Mesendoderm (in vitro differentiated cells): ENCODE results near the gene RFX2.

Source experiments
- DNase-seq: peaks from one replicate; pipeline ENCODE4 v3.0.0; 2013
- H2AK5ac ChIP-seq: 2 replicates; pipeline ENCODE4 v1.6.1; 2013; ENCODE audit warnings: low read length, inconsistent platforms
- H2BK120ac ChIP-seq: 2 replicates; pipeline ENCODE4 v1.6.1; 2013; ENCODE audit warnings: low read depth, mild to moderate bottlenecking, low read length, moderate library complexity, mixed read lengths
- H2BK15ac ChIP-seq: replicated peaks from 2 replicates; pipeline ENCODE4 v1.6.1; 2013; ENCODE audit warnings: low read depth, mild to moderate bottlenecking, moderate library complexity
- H2BK5ac ChIP-seq: 2 replicates; pipeline ENCODE4 v1.6.1; 2013; ENCODE audit warnings: low read length, inconsistent platforms
- H3K18ac ChIP-seq: 2 replicates; pipeline ENCODE4 v1.6.1; 2013; ENCODE audit warnings: mild to moderate bottlenecking, low read length, mixed read lengths
- H3K23ac ChIP-seq: one replicate; pipeline ENCODE4 v1.6.1; 2013; ENCODE audit warnings: low read length
- H3K27ac ChIP-seq: 2 replicates; pipeline ENCODE4 v1.5.1; 2013; ENCODE audit warnings: low read depth, mild to moderate bottlenecking, inconsistent platforms, low read length, moderate library complexity
- H3K27me3 ChIP-seq: 2 replicates; pipeline ENCODE4 v1.6.1; 2013; ENCODE audit warnings: low read length, control low read depth, mild to moderate bottlenecking, inconsistent platforms; ENCODE audit not compliant: insufficient read depth, poor library complexity
- H3K36me3 ChIP-seq: 2 replicates; pipeline ENCODE4 v1.6.1; 2013; ENCODE audit warnings: low read length, inconsistent platforms; ENCODE audit not compliant: control insufficient read depth, insufficient read depth
- H3K4ac ChIP-seq: one replicate; pipeline ENCODE4 v1.6.1; 2013; ENCODE audit warnings: low read depth, mild to moderate bottlenecking, low read length, moderate library complexity
- H3K4me1 ChIP-seq: 2 replicates; pipeline ENCODE4 v1.6.1; 2013; ENCODE audit warnings: low read depth, low read length, inconsistent platforms; ENCODE audit not compliant: control insufficient read depth
- H3K4me2 ChIP-seq: 2 replicates; pipeline ENCODE4 v1.6.1; 2013; ENCODE audit warnings: low read length
- H3K4me3 ChIP-seq: 2 replicates; pipeline ENCODE4 v1.5.1; 2013; ENCODE audit warnings: mild to moderate bottlenecking, low read length
- H3K56ac ChIP-seq: one replicate; pipeline ENCODE4 v1.6.1; 2013; ENCODE audit warnings: low read length
- H3K79me1 ChIP-seq: 2 replicates; pipeline ENCODE4 v1.6.1; 2013; ENCODE audit warnings: low read length, inconsistent platforms
- H3K79me2 ChIP-seq: 2 replicates; pipeline ENCODE4 v1.6.1; 2013; ENCODE audit warnings: mild to moderate bottlenecking, low read length; ENCODE audit not compliant: control insufficient read depth, insufficient read depth
- H3K9ac ChIP-seq: 2 replicates; pipeline ENCODE4 v1.6.1; 2013; ENCODE audit warnings: low read length, inconsistent platforms
- H4K5ac ChIP-seq: one replicate; pipeline ENCODE4 v1.6.1; 2013; ENCODE audit warnings: low read length
- H4K8ac ChIP-seq: one replicate; pipeline ENCODE4 v1.6.1; 2013; ENCODE audit warnings: low read depth, mild to moderate bottlenecking, control low read depth, low read length, moderate library complexity
- WGBS: extraction: QIAGEN DNeasy Blood & Tissue Kit; methylation state at CpG from one replicate; pipeline ENCODE4 v1.1.7; 2013; ENCODE audit warnings: low lambda C conversion rate, missing lambda C conversion rate; ENCODE audit not compliant: insufficient coverage; ENCODE audit errors: extremely low coverage; 5-methylcytosine and 5-hydroxymethylcytosine counted together

RFX2 gene

DNA sequence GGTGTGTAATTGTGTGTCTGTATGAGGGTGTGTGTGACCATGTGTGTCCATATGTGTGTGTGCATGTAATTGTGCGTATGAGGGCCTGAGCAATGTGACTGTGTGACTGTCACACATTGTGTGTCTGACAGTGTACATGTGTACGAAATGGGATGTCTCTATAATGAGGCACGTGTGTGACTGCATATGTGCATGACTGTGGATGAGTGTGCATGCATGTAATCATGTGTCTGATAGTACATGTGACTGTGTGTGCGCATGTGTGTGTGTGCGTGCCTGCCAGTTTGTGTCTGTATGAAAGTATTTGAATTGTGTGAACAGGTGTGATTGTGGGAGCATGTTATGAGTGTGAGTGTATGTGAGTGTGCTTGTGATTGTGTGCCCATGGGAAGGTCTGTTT is 22.9 kb upstream of the RFX2 start:
- H3K4me3 ChIP-seq = no peak overlapping the region
- H3K27me3 ChIP-seq = no peaks in the 10 kb centered on the region
- no peak overlapping the region for H3K23ac ChIP-seq
- no peak for DNase-seq
- no peak overlapping the region for H3K9ac ChIP-seq
- H3K4me2 ChIP-seq = no peak overlapping the region
- H3K4me1 ChIP-seq = no peaks in the 10 kb centered on the region
- no peak overlapping the region for H3K56ac ChIP-seq
- no peak overlapping the region for H2BK120ac ChIP-seq
- H3K79me1 ChIP-seq = no peaks in the 10 kb centered on the region
- no peak overlapping the region for H3K4ac ChIP-seq
- H3K79me2 ChIP-seq = no peaks in the 10 kb centered on the region
- no peak overlapping the region for H2AK5ac ChIP-seq
- no peak overlapping the region for H3K18ac ChIP-seq
- WGBS = no CpG with 5 or more reads among the region's 5 CpGs
- no peak overlapping the region for H2BK5ac ChIP-seq
- no peak overlapping the region for H3K27ac ChIP-seq
- H3K36me3 ChIP-seq = no peaks in the 10 kb centered on the region
- no peak overlapping the region for H2BK15ac ChIP-seq
- H4K8ac ChIP-seq = no peak overlapping the region
- no peak overlapping the region for H4K5ac ChIP-seq

DNA sequence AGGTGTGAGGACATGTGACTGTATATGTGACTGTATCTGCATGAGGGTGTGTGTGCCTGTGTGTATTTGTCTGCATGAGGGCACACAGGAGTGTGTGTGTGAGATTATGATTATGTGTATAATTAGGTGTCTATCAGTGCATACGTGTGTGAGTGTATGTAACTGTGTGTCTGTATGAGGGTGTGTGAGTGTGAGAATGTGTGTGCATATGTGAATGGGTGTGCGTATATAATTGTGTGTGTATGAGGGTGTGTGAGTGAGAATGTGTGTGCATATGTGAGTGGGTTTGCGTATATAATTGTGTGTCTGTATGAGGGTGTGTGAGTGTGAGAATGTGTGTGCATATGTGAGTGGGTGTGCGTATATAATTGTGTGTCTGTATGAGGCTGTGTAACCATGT is 22.2 kb upstream of the RFX2 start:
- no peaks in the 10 kb centered on the region for H3K79me1 ChIP-seq
- H3K23ac ChIP-seq = no peak overlapping the region
- H3K36me3 ChIP-seq = no peaks in the 10 kb centered on the region
- H3K56ac ChIP-seq = no peak overlapping the region
- H2AK5ac ChIP-seq = no peak overlapping the region
- no peak overlapping the region for H3K9ac ChIP-seq
- no peak overlapping the region for H3K27ac ChIP-seq
- H4K8ac ChIP-seq = no peak overlapping the region
- H2BK15ac ChIP-seq = no peak overlapping the region
- H3K79me2 ChIP-seq = no peaks in the 10 kb centered on the region
- H3K4me3 ChIP-seq = no peak overlapping the region
- 96% methylated on average over 2 of the region's 4 CpGs for WGBS
- H3K27me3 ChIP-seq = no peaks in the 10 kb centered on the region
- H3K18ac ChIP-seq = no peak overlapping the region
- no peak overlapping the region for H3K4me2 ChIP-seq
- H4K5ac ChIP-seq = no peak overlapping the region
- DNase-seq = no peak
- H2BK120ac ChIP-seq = no peak overlapping the region
- H2BK5ac ChIP-seq = no peak overlapping the region
- H3K4me1 ChIP-seq = no peaks in the 10 kb centered on the region
- H3K4ac ChIP-seq = no peak overlapping the region

DNA sequence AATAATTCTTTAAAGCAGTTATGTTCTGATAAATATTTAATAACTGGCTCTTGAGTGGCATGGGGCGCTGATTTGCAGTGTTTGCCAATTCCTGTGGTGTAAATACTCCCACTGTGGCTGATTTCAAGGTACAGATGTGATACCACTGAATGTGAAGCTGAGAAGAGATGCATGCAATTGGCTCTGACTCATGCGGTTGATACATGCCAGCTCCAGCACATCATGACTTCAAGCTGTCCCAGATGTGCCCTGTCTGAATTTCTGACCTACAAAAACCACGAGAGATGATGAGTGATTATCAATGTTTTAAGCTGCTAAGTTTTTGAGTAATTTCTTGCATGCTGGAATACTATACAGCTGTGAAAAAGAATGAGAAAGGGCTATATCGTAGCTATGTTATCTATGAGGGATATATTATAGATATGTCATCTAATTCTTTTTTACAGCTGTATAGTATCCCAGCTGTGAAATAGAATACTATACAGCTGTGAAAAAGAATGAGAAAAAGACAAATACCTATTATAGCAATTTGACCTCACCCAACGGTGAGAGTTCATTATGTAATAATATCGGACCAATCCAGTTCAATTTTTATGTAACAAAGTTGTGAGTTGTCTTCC is 17.5 kb upstream of the RFX2 start:
- H4K8ac ChIP-seq = no peak overlapping the region
- no peak for DNase-seq
- no peak overlapping the region for H3K4me3 ChIP-seq
- H3K56ac ChIP-seq = no peak overlapping the region
- no CpG with 5 or more reads among the region's 6 CpGs for WGBS
- H3K79me1 ChIP-seq = no peaks in the 10 kb centered on the region
- no peak overlapping the region for H3K23ac ChIP-seq
- H3K18ac ChIP-seq = no peak overlapping the region
- no peak overlapping the region for H3K4ac ChIP-seq
- H3K9ac ChIP-seq = no peak overlapping the region
- no peaks in the 10 kb centered on the region for H3K36me3 ChIP-seq
- no peak overlapping the region for H2BK5ac ChIP-seq
- H3K4me1 ChIP-seq = no peaks in the 10 kb centered on the region
- H3K27ac ChIP-seq = no peak overlapping the region
- H2BK15ac ChIP-seq = no peak overlapping the region
- no peaks in the 10 kb centered on the region for H3K79me2 ChIP-seq
- no peak overlapping the region for H2BK120ac ChIP-seq
- H2AK5ac ChIP-seq = no peak overlapping the region
- no peak overlapping the region for H4K5ac ChIP-seq
- H3K4me2 ChIP-seq = no peak overlapping the region
- no peaks in the 10 kb centered on the region for H3K27me3 ChIP-seq

DNA sequence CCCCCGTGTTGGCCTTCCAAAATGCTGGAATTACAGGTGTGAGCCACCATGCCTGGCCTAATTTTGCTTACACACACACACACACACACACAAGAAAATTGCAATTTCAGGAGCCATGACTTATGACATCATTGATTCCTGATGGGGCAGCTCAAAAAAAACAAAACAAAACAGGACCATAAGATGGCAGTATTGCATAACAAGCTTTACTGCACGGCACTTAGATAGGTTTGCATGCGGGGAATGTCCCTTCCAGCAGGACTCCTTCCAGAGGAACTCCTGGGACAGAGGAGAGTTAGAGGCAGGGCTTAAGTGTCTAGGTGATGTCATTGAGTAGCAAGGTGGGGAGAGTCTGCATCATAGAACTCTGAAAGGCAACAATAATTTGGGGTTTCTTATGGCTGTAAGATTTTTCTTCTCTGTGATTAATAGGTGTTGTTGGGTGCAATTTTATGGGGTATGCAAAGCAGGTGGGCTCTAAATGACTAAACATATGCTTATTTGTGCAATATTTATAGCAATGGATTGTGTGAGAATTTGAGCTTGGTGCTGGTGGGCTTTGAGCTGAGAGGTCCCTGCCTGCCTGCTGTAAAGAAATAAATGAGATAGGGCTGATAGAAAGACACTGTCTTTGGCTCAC is 16.2 kb upstream of the RFX2 start:
- no peak overlapping the region for H3K27ac ChIP-seq
- H3K79me1 ChIP-seq = no peaks in the 10 kb centered on the region
- H3K4me3 ChIP-seq = no peak overlapping the region
- H2BK120ac ChIP-seq = no peak overlapping the region
- peak; percentile 76 for DNase-seq
- no peak overlapping the region for H3K56ac ChIP-seq
- no peak overlapping the region for H2BK5ac ChIP-seq
- no peak overlapping the region for H3K4ac ChIP-seq
- no CpG with 5 or more reads among the region's 3 CpGs for WGBS
- no peak overlapping the region for H3K18ac ChIP-seq
- H3K36me3 ChIP-seq = no peaks in the 10 kb centered on the region
- H3K4me1 ChIP-seq = no peaks in the 10 kb centered on the region
- no peak overlapping the region for H3K4me2 ChIP-seq
- H2AK5ac ChIP-seq = no peak overlapping the region
- no peak overlapping the region for H3K9ac ChIP-seq
- H3K23ac ChIP-seq = no peak overlapping the region
- no peak overlapping the region for H4K8ac ChIP-seq
- H4K5ac ChIP-seq = no peak overlapping the region
- H3K79me2 ChIP-seq = no peaks in the 10 kb centered on the region
- no peak overlapping the region for H2BK15ac ChIP-seq
- no peaks in the 10 kb centered on the region for H3K27me3 ChIP-seq

DNA sequence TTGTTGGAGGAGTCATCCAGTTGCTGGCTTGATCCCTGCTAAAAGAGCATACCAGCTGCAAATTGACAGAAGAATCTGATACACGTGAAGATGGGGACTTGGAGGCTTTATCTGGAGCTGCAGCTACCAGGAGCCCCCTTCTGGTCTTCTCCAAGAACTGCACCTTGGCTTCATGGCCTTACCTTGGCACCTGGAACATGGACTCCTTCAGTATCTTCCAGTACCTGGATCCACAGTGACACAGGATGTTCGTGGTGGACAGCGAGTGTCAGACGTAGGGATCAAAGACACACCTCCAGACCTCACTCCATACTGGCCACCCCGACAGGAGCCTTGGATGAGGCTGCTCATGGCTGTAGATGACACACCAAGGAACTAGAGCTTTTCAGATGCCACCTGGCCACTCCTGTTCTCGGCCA is 15.3 kb upstream of the RFX2 start:
- Histone ChIP-seq H3K4me2 (no peak overlapping the region), H3K4me3 (no peak overlapping the region), H2BK120ac (no peak overlapping the region), H4K8ac (no peak overlapping the region), H4K5ac (no peak overlapping the region), H3K27me3 (no peaks in the 10 kb centered on the region), H3K4me1 (no peaks in the 10 kb centered on the region), H2BK5ac (no peak overlapping the region), H3K23ac (no peak overlapping the region), H2AK5ac (no peak overlapping the region), H3K9ac (no peak overlapping the region), H3K4ac (no peak overlapping the region), H2BK15ac (no peak overlapping the region), H3K79me1 (no peaks in the 10 kb centered on the region), H3K36me3 (no peaks in the 10 kb centered on the region), H3K27ac (no peak overlapping the region), H3K18ac (no peak overlapping the region), H3K79me2 (no peaks in the 10 kb centered on the region), H3K56ac (no peak overlapping the region)
- peak; percentile 88 for DNase-seq
- WGBS = no CpG with 5 or more reads among the region's 6 CpGs

DNA sequence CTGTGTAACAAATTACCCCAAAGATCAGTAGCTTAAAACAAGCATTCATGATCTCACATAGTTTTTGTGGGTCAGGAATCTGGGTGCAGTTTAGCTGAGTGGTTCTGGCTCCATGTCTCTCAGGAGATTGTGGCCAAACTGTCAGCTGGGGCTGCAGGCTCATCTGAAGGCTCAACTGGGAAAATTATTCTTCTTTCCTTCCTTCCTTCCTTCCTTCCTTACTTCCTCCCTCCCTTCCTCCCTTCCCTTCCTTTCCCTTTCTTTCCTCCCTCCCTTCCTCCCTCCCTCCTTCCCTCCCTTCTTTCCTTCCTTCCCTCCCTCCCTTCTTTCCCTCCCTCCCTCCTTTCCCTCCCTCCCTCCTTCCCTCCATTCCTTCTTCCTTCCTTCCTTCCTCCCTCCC is 8.7 kb upstream of the RFX2 start:
- Histone ChIP-seq H3K36me3 (no peaks in the 10 kb centered on the region), H3K56ac (no peak overlapping the region), H2BK15ac (no peak overlapping the region), H3K4ac (no peak overlapping the region), H3K4me3 (no peak overlapping the region), H4K5ac (no peak overlapping the region), H3K79me1 (no peaks in the 10 kb centered on the region), H2BK120ac (no peak overlapping the region), H2BK5ac (no peak overlapping the region), H3K27me3 (no peaks in the 10 kb centered on the region), H3K4me1 (no peaks in the 10 kb centered on the region), H3K27ac (no peak overlapping the region), H3K79me2 (no peaks in the 10 kb centered on the region), H3K4me2 (no peak overlapping the region), H3K18ac (no peak overlapping the region), H4K8ac (no peak overlapping the region), H2AK5ac (no peak overlapping the region), H3K9ac (no peak overlapping the region), H3K23ac (no peak overlapping the region)
- DNase-seq = no peak
